ENCODE results near the gene VCX2.

Gene VCX2

DNA sequence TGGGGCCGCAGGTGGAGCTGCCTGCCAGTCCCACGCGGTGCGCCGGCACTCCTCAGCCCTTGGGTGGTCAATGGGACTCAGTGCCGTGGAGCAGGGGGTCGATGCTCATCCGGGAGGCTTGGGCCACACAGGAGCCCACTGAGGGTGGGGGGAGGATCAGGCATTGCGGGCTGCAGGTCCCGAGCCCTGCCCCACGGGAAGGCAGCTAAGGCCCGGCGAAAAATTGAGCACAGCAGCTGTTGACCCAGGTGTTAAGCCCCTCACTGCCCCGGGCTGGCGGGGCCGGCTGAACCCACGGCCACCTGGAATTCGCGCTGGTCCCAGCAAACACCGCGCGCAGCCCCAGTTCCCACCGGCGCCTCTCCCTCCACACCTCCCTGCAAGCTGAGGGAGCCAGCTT, 26.1 kb downstream of the VCX2 start:
- Histone ChIP-seq H3K27me3 (replicated peaks in 2 of 5; ENCODE audit: control insufficient read depth in 4 of 5, insufficient read depth in 5 of 5, low read length in 4 of 5) (no peaks in the 10 kb centered on the region), H3K27ac (ENCODE audit: insufficient read depth in 1 of 2, low read depth in 1 of 2, low read length in 2 of 2, poor library complexity in 1 of 2, severe bottlenecking in 2 of 2) (no peak overlapping the region), H3K4me3 (ENCODE audit: control insufficient read depth in 1 of 7, extremely low read depth in 1 of 7, insufficient read depth in 4 of 7, low read depth in 2 of 7, low read length in 6 of 7) (no peak overlapping the region), H3K9me3 (ENCODE audit: control extremely low read depth in 1 of 5, control insufficient read depth in 4 of 5, insufficient read depth in 2 of 5, low read depth in 1 of 5, low read length in 4 of 5) (peaks cover 0 to under 1% (median 0%) of the 10 kb centered on the region in 5 experiments), H3K4me1 (ENCODE audit: control extremely low read depth in 1 of 4, control insufficient read depth in 4 of 4, insufficient read depth in 4 of 4, low read length in 3 of 4) (no peaks in the 10 kb centered on the region), H3K36me3 (ENCODE audit: control insufficient read depth in 4 of 4, insufficient read depth in 4 of 4, low read length in 3 of 4) (no peaks in the 10 kb centered on the region)
- no peak for DNase-seq
- POLR2A ChIA-PET = no interaction called here
- CTCF ChIA-PET = no interaction called here
- 94% methylated on average over 12 of the region's 24 CpGs for WGBS (ENCODE audit: insufficient coverage)

DNA sequence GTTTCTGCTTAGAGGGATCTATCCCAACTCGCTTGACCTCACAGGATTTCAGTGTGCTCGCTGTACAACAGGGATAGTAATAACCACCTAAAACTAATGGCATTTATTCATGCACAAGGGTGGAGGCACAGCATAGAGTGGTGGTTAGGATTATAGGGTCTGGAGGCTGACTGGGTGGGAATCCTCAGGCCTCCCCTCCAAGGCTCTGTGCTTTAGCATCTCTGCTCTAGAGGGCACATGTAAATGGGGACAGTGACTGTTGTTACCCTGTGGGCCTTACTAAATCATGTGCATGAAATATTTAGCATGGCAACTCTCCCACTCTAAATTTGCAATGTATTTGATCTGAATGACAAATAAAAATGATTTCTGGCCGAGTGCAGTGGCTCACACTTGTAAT, 29.2 kb downstream of the VCX2 start:
- no peaks in the 10 kb centered on the region for H3K4me1 ChIP-seq (ENCODE audit: control extremely low read depth in 1 of 4, control insufficient read depth in 4 of 4, insufficient read depth in 4 of 4, low read length in 3 of 4)
- no peaks in the 10 kb centered on the region for H3K36me3 ChIP-seq (ENCODE audit: control insufficient read depth in 4 of 4, insufficient read depth in 4 of 4, low read length in 3 of 4)
- H3K9me3 ChIP-seq (ENCODE audit: control extremely low read depth in 1 of 5, control insufficient read depth in 4 of 5, insufficient read depth in 2 of 5, low read depth in 1 of 5, low read length in 4 of 5) = no peaks in the 10 kb centered on the region
- H3K27me3 ChIP-seq (replicated peaks in 2 of 5; ENCODE audit: control insufficient read depth in 4 of 5, insufficient read depth in 5 of 5, low read length in 4 of 5) = no peaks in the 10 kb centered on the region
- H3K27ac ChIP-seq (ENCODE audit: insufficient read depth in 1 of 2, low read depth in 1 of 2, low read length in 2 of 2, poor library complexity in 1 of 2, severe bottlenecking in 2 of 2) = no peak overlapping the region
- no peak for DNase-seq
- no peak overlapping the region for H3K4me3 ChIP-seq (ENCODE audit: control insufficient read depth in 1 of 7, extremely low read depth in 1 of 7, insufficient read depth in 4 of 7, low read depth in 2 of 7, low read length in 6 of 7)
- ChIA-PET CTCF (no interaction called here), POLR2A (no interaction called here)
- WGBS (ENCODE audit: insufficient coverage) = no CpG with 5 or more reads among the region's 3 CpGs

DNA sequence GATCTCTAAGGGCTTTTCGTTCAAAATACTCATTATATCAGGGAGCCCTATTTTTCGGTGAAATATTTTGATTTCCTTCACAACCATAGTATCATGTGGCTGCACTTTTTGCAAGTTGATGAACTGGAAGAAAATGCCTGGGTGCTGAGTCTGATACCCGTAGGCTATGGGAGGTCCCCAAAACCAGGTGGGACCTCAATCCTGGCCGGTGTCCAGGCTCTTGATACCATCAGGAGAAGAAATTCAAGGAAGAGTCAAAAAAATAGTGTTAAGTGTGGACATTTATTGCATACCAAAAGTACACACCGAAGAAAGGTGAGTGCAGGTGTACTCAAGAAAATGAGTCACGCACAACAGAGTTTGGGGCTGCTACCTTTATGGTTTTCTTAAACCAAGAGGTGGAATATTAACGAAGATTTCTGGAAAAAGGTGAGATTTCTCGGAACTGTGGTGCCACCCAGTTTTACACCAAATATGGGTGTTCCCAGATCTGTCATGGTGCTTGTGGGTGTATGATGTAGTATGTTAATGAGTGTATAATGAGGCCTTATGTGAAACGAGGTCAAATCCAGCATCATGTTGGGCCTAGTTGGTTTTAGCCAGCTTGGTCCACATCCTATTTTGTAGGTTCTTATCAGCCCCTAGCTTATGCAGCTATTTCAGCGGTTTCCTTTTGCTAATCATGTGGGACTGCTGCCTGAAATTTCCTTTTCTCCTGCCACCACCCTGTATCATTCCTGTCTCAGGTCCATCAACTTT, 29.9 kb downstream of the VCX2 start:
- CTCF ChIA-PET = no interaction called here
- H3K36me3 ChIP-seq (ENCODE audit: control insufficient read depth in 4 of 4, insufficient read depth in 4 of 4, low read length in 3 of 4) = no peaks in the 10 kb centered on the region
- 84% methylated on average over 6 of the region's 10 CpGs for WGBS (ENCODE audit: insufficient coverage)
- POLR2A ChIA-PET = no interaction called here
- H3K9me3 ChIP-seq (ENCODE audit: control extremely low read depth in 1 of 5, control insufficient read depth in 4 of 5, insufficient read depth in 2 of 5, low read depth in 1 of 5, low read length in 4 of 5) = no peaks in the 10 kb centered on the region
- H3K4me3 ChIP-seq (ENCODE audit: control insufficient read depth in 1 of 7, extremely low read depth in 1 of 7, insufficient read depth in 4 of 7, low read depth in 2 of 7, low read length in 6 of 7) = no peak overlapping the region
- H3K27me3 ChIP-seq (replicated peaks in 2 of 5; ENCODE audit: control insufficient read depth in 4 of 5, insufficient read depth in 5 of 5, low read length in 4 of 5) = no peaks in the 10 kb centered on the region
- H3K4me1 ChIP-seq (ENCODE audit: control extremely low read depth in 1 of 4, control insufficient read depth in 4 of 4, insufficient read depth in 4 of 4, low read length in 3 of 4) = no peaks in the 10 kb centered on the region
- H3K27ac ChIP-seq (ENCODE audit: insufficient read depth in 1 of 2, low read depth in 1 of 2, low read length in 2 of 2, poor library complexity in 1 of 2, severe bottlenecking in 2 of 2) = no peak overlapping the region
- DNase-seq = no peak

DNA sequence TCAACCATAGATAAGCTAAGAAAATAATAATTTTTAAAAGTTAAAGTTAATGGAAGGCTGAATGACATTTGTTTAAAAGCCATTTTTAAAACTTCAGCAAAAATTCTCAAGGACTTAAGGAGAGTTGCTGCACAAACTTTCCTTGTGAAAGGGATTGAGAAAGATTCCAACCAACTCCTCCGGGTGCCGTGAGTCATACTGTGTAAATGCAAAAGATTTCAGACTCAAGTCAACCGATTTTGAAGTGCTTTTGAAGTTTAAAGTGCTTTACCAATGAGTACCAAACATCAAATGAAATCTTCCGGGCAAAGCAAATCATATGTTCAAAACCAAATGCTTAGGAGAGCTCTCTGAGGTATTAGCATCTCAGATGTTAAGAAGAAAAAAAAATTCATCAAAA, 31.4 kb downstream of the VCX2 start:
- WGBS (ENCODE audit: insufficient coverage) = 97% methylated on average over 3 of the region's 4 CpGs
- H3K27ac ChIP-seq (ENCODE audit: insufficient read depth in 1 of 2, low read depth in 1 of 2, low read length in 2 of 2, poor library complexity in 1 of 2, severe bottlenecking in 2 of 2) = no peak overlapping the region
- no peaks in the 10 kb centered on the region for H3K4me1 ChIP-seq (ENCODE audit: control extremely low read depth in 1 of 4, control insufficient read depth in 4 of 4, insufficient read depth in 4 of 4, low read length in 3 of 4)
- H3K27me3 ChIP-seq (replicated peaks in 2 of 5; ENCODE audit: control insufficient read depth in 4 of 5, insufficient read depth in 5 of 5, low read length in 4 of 5) = no peaks in the 10 kb centered on the region
- no peaks in the 10 kb centered on the region for H3K9me3 ChIP-seq (ENCODE audit: control extremely low read depth in 1 of 5, control insufficient read depth in 4 of 5, insufficient read depth in 2 of 5, low read depth in 1 of 5, low read length in 4 of 5)
- H3K36me3 ChIP-seq (ENCODE audit: control insufficient read depth in 4 of 4, insufficient read depth in 4 of 4, low read length in 3 of 4) = no peaks in the 10 kb centered on the region
- no peak for DNase-seq
- ChIA-PET POLR2A (no interaction called here), CTCF (no interaction called here)
- H3K4me3 ChIP-seq (ENCODE audit: control insufficient read depth in 1 of 7, extremely low read depth in 1 of 7, insufficient read depth in 4 of 7, low read depth in 2 of 7, low read length in 6 of 7) = no peak overlapping the region

DNA sequence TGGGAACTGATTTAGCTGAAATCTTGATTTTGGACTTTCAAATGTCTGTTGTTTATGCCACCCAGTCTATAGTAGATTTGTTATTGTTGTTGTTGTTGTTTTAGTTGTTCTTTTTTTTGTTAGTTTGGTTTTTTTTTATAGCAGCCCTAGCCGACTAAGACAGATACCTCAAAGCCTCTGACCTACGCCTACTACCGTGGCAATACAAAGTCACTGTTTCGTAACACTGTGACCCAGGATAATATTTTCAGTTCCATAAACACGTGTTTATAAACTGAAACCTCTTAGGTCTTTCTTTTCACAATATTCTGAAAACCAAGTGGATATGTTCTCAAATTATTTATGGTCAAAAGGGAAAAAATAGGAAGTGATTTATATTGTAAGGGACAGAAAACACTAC, 32.8 kb downstream of the VCX2 start:
- CTCF ChIA-PET = no interaction called here
- Histone ChIP-seq H3K4me3 (ENCODE audit: control insufficient read depth in 1 of 7, extremely low read depth in 1 of 7, insufficient read depth in 4 of 7, low read depth in 2 of 7, low read length in 6 of 7) (no peak overlapping the region), H3K27ac (ENCODE audit: insufficient read depth in 1 of 2, low read depth in 1 of 2, low read length in 2 of 2, poor library complexity in 1 of 2, severe bottlenecking in 2 of 2) (no peak overlapping the region), H3K4me1 (ENCODE audit: control extremely low read depth in 1 of 4, control insufficient read depth in 4 of 4, insufficient read depth in 4 of 4, low read length in 3 of 4) (no peaks in the 10 kb centered on the region), H3K27me3 (replicated peaks in 2 of 5; ENCODE audit: control insufficient read depth in 4 of 5, insufficient read depth in 5 of 5, low read length in 4 of 5) (no peaks in the 10 kb centered on the region), H3K36me3 (ENCODE audit: control insufficient read depth in 4 of 4, insufficient read depth in 4 of 4, low read length in 3 of 4) (no peaks in the 10 kb centered on the region), H3K9me3 (ENCODE audit: control extremely low read depth in 1 of 5, control insufficient read depth in 4 of 5, insufficient read depth in 2 of 5, low read depth in 1 of 5, low read length in 4 of 5) (no peaks in the 10 kb centered on the region)
- POLR2A ChIA-PET = no interaction called here
- WGBS (ENCODE audit: insufficient coverage) = 93% methylated on average over 3 of the region's 5 CpGs
- no peak for DNase-seq

DNA sequence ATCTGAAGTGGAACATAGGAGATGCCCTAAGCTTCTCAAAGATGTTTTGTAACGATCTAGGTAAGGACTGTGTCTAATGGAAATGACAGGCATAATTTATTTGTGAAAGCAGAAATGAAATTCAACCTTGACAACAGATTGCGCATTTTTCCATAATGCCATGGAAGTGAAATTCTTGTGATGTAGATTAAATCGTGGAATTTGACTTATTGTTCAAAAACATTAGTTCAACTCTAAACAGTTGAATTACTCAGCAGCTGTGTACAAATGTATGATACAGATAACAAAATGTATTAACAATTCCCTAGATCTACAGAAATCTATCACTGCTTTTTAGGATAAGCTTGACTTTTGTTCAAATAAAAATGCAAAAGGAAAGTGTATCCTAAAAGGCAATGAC, 44.4 kb downstream of the VCX2 start:
- Histone ChIP-seq H3K4me3 (ENCODE audit: control insufficient read depth in 1 of 7, extremely low read depth in 1 of 7, insufficient read depth in 4 of 7, low read depth in 2 of 7, low read length in 6 of 7) (no peak overlapping the region), H3K36me3 (ENCODE audit: control insufficient read depth in 4 of 4, insufficient read depth in 4 of 4, low read length in 3 of 4) (no peaks in the 10 kb centered on the region), H3K27me3 (replicated peaks in 2 of 5; ENCODE audit: control insufficient read depth in 4 of 5, insufficient read depth in 5 of 5, low read length in 4 of 5) (no peaks in the 10 kb centered on the region), H3K4me1 (ENCODE audit: control extremely low read depth in 1 of 4, control insufficient read depth in 4 of 4, insufficient read depth in 4 of 4, low read length in 3 of 4) (no peaks in the 10 kb centered on the region), H3K27ac (ENCODE audit: insufficient read depth in 1 of 2, low read depth in 1 of 2, low read length in 2 of 2, poor library complexity in 1 of 2, severe bottlenecking in 2 of 2) (no peak overlapping the region), H3K9me3 (ENCODE audit: control extremely low read depth in 1 of 5, control insufficient read depth in 4 of 5, insufficient read depth in 2 of 5, low read depth in 1 of 5, low read length in 4 of 5) (peaks cover 0 to 3% (median 0%) of the 10 kb centered on the region in 5 experiments)
- DNase-seq = no peak
- ChIA-PET POLR2A (no interaction called here), CTCF (no interaction called here)
- 94% methylated on average over 2 of the region's 3 CpGs for WGBS (ENCODE audit: insufficient coverage)

DNA sequence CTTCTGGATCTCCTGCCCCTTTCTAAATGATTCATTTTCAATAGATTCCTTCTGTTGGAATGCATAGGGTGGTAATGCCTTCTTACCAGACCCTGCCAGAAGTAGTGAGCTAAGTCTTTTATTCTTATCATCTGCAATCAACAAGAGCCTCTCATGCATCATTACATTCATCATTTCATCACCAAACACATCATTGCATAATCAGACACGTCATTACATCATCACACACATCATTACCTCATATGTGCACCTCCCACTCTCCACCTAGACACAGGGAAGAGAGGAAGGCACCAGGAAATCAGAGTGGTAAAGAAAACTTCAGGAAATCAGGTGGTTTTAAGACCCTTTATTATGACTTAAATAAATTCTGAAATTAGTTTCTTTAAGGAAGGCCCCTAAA, 45.0 kb downstream of the VCX2 start:
- H3K4me3 ChIP-seq (ENCODE audit: control insufficient read depth in 1 of 7, extremely low read depth in 1 of 7, insufficient read depth in 4 of 7, low read depth in 2 of 7, low read length in 6 of 7) = no peak overlapping the region
- no CpG with 5 or more reads among the region's 1 CpG for WGBS (ENCODE audit: insufficient coverage)
- ChIA-PET CTCF (no interaction called here), POLR2A (no interaction called here)
- no peaks in the 10 kb centered on the region for H3K4me1 ChIP-seq (ENCODE audit: control extremely low read depth in 1 of 4, control insufficient read depth in 4 of 4, insufficient read depth in 4 of 4, low read length in 3 of 4)
- no peak for DNase-seq
- no peaks in the 10 kb centered on the region for H3K36me3 ChIP-seq (ENCODE audit: control insufficient read depth in 4 of 4, insufficient read depth in 4 of 4, low read length in 3 of 4)
- H3K27me3 ChIP-seq (replicated peaks in 2 of 5; ENCODE audit: control insufficient read depth in 4 of 5, insufficient read depth in 5 of 5, low read length in 4 of 5) = no peaks in the 10 kb centered on the region
- peaks cover 0 to 3% (median 0%) of the 10 kb centered on the region in 5 experiments for H3K9me3 ChIP-seq (ENCODE audit: control extremely low read depth in 1 of 5, control insufficient read depth in 4 of 5, insufficient read depth in 2 of 5, low read depth in 1 of 5, low read length in 4 of 5)
- H3K27ac ChIP-seq (ENCODE audit: insufficient read depth in 1 of 2, low read depth in 1 of 2, low read length in 2 of 2, poor library complexity in 1 of 2, severe bottlenecking in 2 of 2) = no peak overlapping the region
